Ovary (tissue), 3 donors: ENCODE results near the gene TMEM50B.

ENCODE experiments used
- CTCF ChIP-seq, 3 donors: fragments of 450-650 bp in 2 of 3; fragments of 200-600 bp in 1 of 3; IDR thresholded peaks; one replicate each; pipeline versions ENCODE4 v1.5.1 to v1.8.0; 2016 to 2022; ENCODE audit warnings: antibody characterized with exemption in 3 of 3, mild to moderate bottlenecking in 1 of 3
- EP300 ChIP-seq: sonication (generic); formaldehyde crosslinking; IDR thresholded peaks from one replicate; pipeline ENCODE4 v1.6.1; 2017; ENCODE audit warnings: antibody characterized with exemption
- POLR2A ChIP-seq: fragments of 450-650 bp; IDR thresholded peaks from one replicate; pipeline ENCODE4 v1.6.1; 2017; ENCODE audit warnings: antibody characterized with exemption, mild to moderate bottlenecking, moderate library complexity
- donor health status: DM: no; HTN: no; CAD: no.

GRCh38 chr21:33512481-33512880 lies 32.7 kb upstream of the TMEM50B start:
- TF ChIP-seq CTCF (IDR thresholded peaks at IDR 0.05) (no peak), POLR2A (no peak), EP300 (no peak)
